Panc1 (cell line): ENCODE results near the gene BOK. TPM values are rescaled to one million over a fixed set of nuclear protein-coding genes. Genes with fewer than 3 reads are reported as not detected.

Experiments used
- ATAC-seq: fragments of 200-7000 bp; cut with Tn5 transposase; 2 replicates; pipeline ENCODE4 v1.9.1; 2020; ENCODE audit warnings: mild to moderate bottlenecking, moderate library complexity
- BruUV-seq: library from RNA; stranded (reverse); fragments of 400-500 nt; replicated peaks from 2 replicates; lab custom pipeline; 2021; lab: Mats Ljungman, UMichigan
- CTCF ChIA-PET: fragments of 300-600 bp; sonication (Branson Sonifier 250); formaldehyde crosslinking; loops from one replicate; lab custom pipeline; 2022; ENCODE audit warnings: antibody characterized with exemption; lab: Charles Lee
- POLR2A ChIA-PET: fragments of 300-600 bp; sonication (Branson Sonifier 250); formaldehyde crosslinking; loops from one replicate; lab custom pipeline; 2022; ENCODE audit warnings: antibody characterized with exemption; lab: Charles Lee
- DNase-seq: peaks from one replicate; pipeline ENCODE4 v3.0.0-alpha.2; 2010; ENCODE audit warnings: low read depth, low spot score
- H3K27ac ChIP-seq: 2 replicates; pipeline ENCODE4 v1.5.1; 2011; ENCODE audit warnings: mild to moderate bottlenecking, low read length, inconsistent platforms
- H3K27me3 ChIP-seq: fragments of 200-500 bp; sonication (Bioruptor generic); 2 replicates; pipeline ENCODE4 v1.6.0; 2014; ENCODE audit warnings: low read length, inconsistent platforms; ENCODE audit not compliant: control insufficient read depth, insufficient read depth
- H3K36me3 ChIP-seq: fragments of 200-500 bp; sonication (Bioruptor generic); 2 replicates; pipeline ENCODE4 v1.5.1; 2014; ENCODE audit warnings: inconsistent platforms, mild to moderate bottlenecking, low read length, moderate library complexity; ENCODE audit not compliant: control insufficient read depth, insufficient read depth
- H3K4me1 ChIP-seq: 2 replicates; pipeline ENCODE4 v1.5.1; 2011; ENCODE audit warnings: inconsistent platforms, mild to moderate bottlenecking, low read length, moderate library complexity; ENCODE audit not compliant: control insufficient read depth, insufficient read depth
- H3K4me3 ChIP-seq, 2 experiments: 2 replicates each; pipeline ENCODE4 v1.5.1; 2011 to 2012; ENCODE audit warnings: low read depth in 2 of 2, low read length in 2 of 2, mild to moderate bottlenecking in 2 of 2, inconsistent platforms in 1 of 2, moderate library complexity in 1 of 2
- H3K9me3 ChIP-seq: fragments of 200-500 bp; sonication (Bioruptor generic); 2 replicates; pipeline ENCODE4 v1.5.1; 2014; ENCODE audit warnings: low read depth, mild to moderate bottlenecking, inconsistent platforms, low read length, moderate library complexity; ENCODE audit not compliant: control insufficient read depth, insufficient read depth
- CTCF ChIP-seq: fragments of 450-650 bp; IDR thresholded peaks from 2 replicates; pipeline ENCODE4 v1.5.1; 2017; ENCODE audit warnings: mild to moderate bottlenecking
- POLR2AphosphoS5 ChIP-seq: IDR thresholded peaks from 2 replicates; pipeline ENCODE4 v1.6.1; 2012; ENCODE audit warnings: mild to moderate bottlenecking, low read depth, low read length, moderate library complexity
- REST ChIP-seq, 2 experiments: IDR thresholded peaks; 2 replicates each; pipeline ENCODE4 v1.6.1; 2011 to 2012; ENCODE audit warnings: low read depth in 2 of 2, control low read depth in 1 of 2, low read length in 1 of 2, mild to moderate bottlenecking in 1 of 2, moderate library complexity in 1 of 2; ENCODE audit not compliant: insufficient read depth in 1 of 2
- SIN3A ChIP-seq: IDR thresholded peaks from 2 replicates; pipeline ENCODE4 v1.6.1; 2012; ENCODE audit warnings: low read depth, mild to moderate bottlenecking, low read length, moderate library complexity, borderline replicate concordance; ENCODE audit not compliant: insufficient read depth
- TCF7L2 ChIP-seq: IDR thresholded peaks from 2 replicates; pipeline ENCODE4 v1.6.1; 2011; ENCODE audit warnings: mild to moderate bottlenecking, low read depth, low read length, inconsistent platforms
- in situ Hi-C: cut with HindIII; loops from 2 replicates; pipeline ENCODE4 v1.10.0; 2016; ENCODE audit warnings: low sequenced_read_pairs, low pct_unique_long_range_greater_than_20kb
- intact Hi-C: fragments of 100-400 bp; cut with micrococcal nuclease; formaldehyde crosslinking; loops from one replicate; pipeline ENCODE4 v1.10.0; 2022; ENCODE audit not compliant: unreplicated experiment
- total RNA-seq: library from RNA; stranded (reverse); gene quantifications from one replicate; pipeline ENCODE4 v1.2.1, GENCODE V29; 2021; ENCODE audit not compliant: unreplicated experiment

The BOK gene
- total RNA-seq, 1 experiment from 2014 or later, result 39.1 TPM

- in situ Hi-C loops, result no loop called here
- POLR2A ChIA-PET, result interaction anchor here (0.5 to 0.6 kb wide), 2 partner anchors 38 to 194 kb away, joined by 4 to 12 read pairs; no protein-coding TSS in a partner anchor
- BruUV-seq, result no TSS peak
Measured at GRCh38 chr2:241554610-241555322, 3.8 kb upstream of the BOK start.

GRCh38 chr2:241555711-241556110, 2.8 kb upstream of the BOK start:
- Histone ChIP-seq H3K27ac (no peak overlapping the region), H3K36me3 (no peaks in the 10 kb centered on the region; the same call in 1 of the 2 replicates), H3K27me3 (no peaks in the 10 kb centered on the region), H3K9me3 (no peaks in the 10 kb centered on the region), H3K4me1 (peaks cover 22% of the 10 kb centered on the region), H3K4me3 (no peak overlapping the region)
- in situ Hi-C loops (no loop called here), intact Hi-C loops (no loop called here)
- POLR2A ChIA-PET, result no interaction called here
- TF ChIP-seq SIN3A (no peak), CTCF (no peak), REST (IDR thresholded peaks at IDR 0.05; ENCODE audit: insufficient read depth in 1 of 2, low read depth in 2 of 2, low read length in 1 of 2) (no peak), POLR2AphosphoS5 (no peak), TCF7L2 (no peak)
- DNase-seq, result no peak
- CTCF ChIA-PET, result no interaction called here
- no TSS peak for BruUV-seq
- no peak for ATAC-seq

More at GRCh38 chr2:241554610-241555322, 3.8 kb upstream of the BOK start:
- no peak for DNase-seq
- Histone ChIP-seq H3K36me3 (no peaks in the 10 kb centered on the region), H3K4me1 (peaks cover 13% of the 10 kb centered on the region), H3K27me3 (no peaks in the 10 kb centered on the region), H3K9me3 (no peaks in the 10 kb centered on the region), H3K27ac (no peak overlapping the region), H3K4me3 (no peak overlapping the region)
- TF ChIP-seq SIN3A, result no peak
- no peak for TF ChIP-seq POLR2AphosphoS5
- no peak for TF ChIP-seq REST (IDR thresholded peaks at IDR 0.05; ENCODE audit: insufficient read depth in 1 of 2, low read depth in 2 of 2, low read length in 1 of 2)
- no peak for TF ChIP-seq TCF7L2
- TF ChIP-seq CTCF, result no peak
- no peak for ATAC-seq
- intact Hi-C loops, result no loop called here
- CTCF ChIA-PET, result interaction anchor here (0.6 kb wide), 1 partner anchor 100 kb away, joined by 3 read pairs; no protein-coding TSS in a partner anchor
